GM21390 (cell line): ENCODE results near the gene PHF2.

Experiments used
- ATAC-seq: cut with Tn5 transposase; IDR thresholded peaks from one replicate; pipeline ENCODE4 v1.9.1; 2021; ENCODE audit not compliant: unreplicated experiment

PHF2 gene

GRCh38 chr9:93567271-93567959 is 9.0 kb upstream of the PHF2 start:
- ATAC-seq, result no peak

- ATAC-seq, result no peak
Measured at GRCh38 chr9:93568169-93568568, 8.2 kb upstream of the PHF2 start.

GRCh38 chr9:93569621-93570174 is 6.7 kb upstream of the PHF2 start:
- ATAC-seq, result no peak

- ATAC-seq, result no peak
Measured at GRCh38 chr9:93572221-93572620, 4.2 kb upstream of the PHF2 start.

- ATAC-seq, result no peak
Measured at GRCh38 chr9:93572636-93573515, 3.5 kb upstream of the PHF2 start.

GRCh38 chr9:93573516-93573828 is 2.9 kb upstream of the PHF2 start:
- no peak for ATAC-seq

GRCh38 chr9:93574091-93574899 is 2.1 kb upstream of the PHF2 start:
- no peak for ATAC-seq

GRCh38 chr9:93574900-93575795 is 1.2 kb upstream of the PHF2 start:
- ATAC-seq, result no peak

- peak; percentile 45 for ATAC-seq
Measured at GRCh38 chr9:93575796-93576257, 557 bp upstream of the PHF2 start.

GRCh38 chr9:93577078-93577974 is 942 bp downstream of the PHF2 start:
- peak; percentile 24 for ATAC-seq

- no peak for ATAC-seq
Measured at GRCh38 chr9:93577975-93578682, 1.7 kb downstream of the PHF2 start.

- no peak for ATAC-seq
Measured at GRCh38 chr9:93578844-93579243, 2.5 kb downstream of the PHF2 start.

- ATAC-seq, result no peak
Measured at GRCh38 chr9:93579711-93580516, 3.5 kb downstream of the PHF2 start.

GRCh38 chr9:93580654-93581380 is 4.4 kb downstream of the PHF2 start:
- ATAC-seq, result no peak

- no peak for ATAC-seq
Measured at GRCh38 chr9:93582115-93582514, 5.7 kb downstream of the PHF2 start.

GRCh38 chr9:93582550-93582949 is 6.2 kb downstream of the PHF2 start:
- no peak for ATAC-seq

GRCh38 chr9:93585259-93585658 is 8.9 kb downstream of the PHF2 start:
- ATAC-seq, result no peak
